Neural cell (in vitro differentiated cells): Measurements from ENCODE around the gene ZFP3. TPM values are rescaled to one million over a fixed set of nuclear protein-coding genes. Genes with fewer than 3 reads are reported as not detected.

Experiments
- H2AFZ ChIP-seq: fragments of 200-600, 300-800 bp; sonication (generic), shearing (Covaris generic); 2 replicates; pipeline ENCODE4 v1.6.0; 2014; ENCODE audit warnings: low read depth, mild to moderate bottlenecking, antibody characterized with exemption, low read length, moderate library complexity
- H3F3A ChIP-seq: fragments of 200-600 bp; shearing (Covaris generic); 2 replicates; pipeline ENCODE4 v1.6.1; 2016; ENCODE audit warnings: mild to moderate bottlenecking, moderate library complexity, mixed read lengths, antibody characterized with exemption, low read length; ENCODE audit not compliant: insufficient read depth, poor library complexity, severe bottlenecking
- H3K27ac ChIP-seq: fragments of 200-600, 300-800 bp; sonication (generic), shearing (Covaris generic); 2 replicates; pipeline ENCODE4 v1.5.1; 2014; ENCODE audit warnings: mild to moderate bottlenecking, low read length, moderate library complexity
- H3K27me3 ChIP-seq: fragments of 300-800, 200-600 bp; sonication (generic), shearing (Covaris generic); 2 replicates; pipeline ENCODE4 v1.6.0; 2014; ENCODE audit warnings: mild to moderate bottlenecking, low read depth, low read length, moderate library complexity; ENCODE audit not compliant: insufficient read depth
- H3K36me3 ChIP-seq: fragments of 300-800, 200-600 bp; sonication (generic), shearing (Covaris generic); 2 replicates; pipeline ENCODE4 v1.5.1; 2014; ENCODE audit warnings: mild to moderate bottlenecking, antibody characterized with exemption, low read length, moderate library complexity; ENCODE audit not compliant: insufficient read depth
- H3K4me2 ChIP-seq: fragments of 300-800, 200-600 bp; sonication (generic), shearing (Covaris generic); 2 replicates; pipeline ENCODE4 v1.6.0; 2014; ENCODE audit warnings: mild to moderate bottlenecking, low read length
- H3K4me3 ChIP-seq: fragments of 300-800, 200-600 bp; sonication (generic), shearing (Covaris generic); 2 replicates; pipeline ENCODE4 v1.5.1; 2014; ENCODE audit warnings: mild to moderate bottlenecking, low read length, moderate library complexity
- H3K79me2 ChIP-seq: fragments of 200-600 bp; shearing (Covaris generic); replicated peaks from 2 replicates; pipeline ENCODE4 v1.6.0; 2014; ENCODE audit warnings: mild to moderate bottlenecking, low read length, moderate library complexity; ENCODE audit not compliant: insufficient read depth
- H3K9ac ChIP-seq: fragments of 300-800, 200-600 bp; sonication (generic), shearing (Covaris generic); 2 replicates; pipeline ENCODE4 v1.6.1; 2016; ENCODE audit warnings: mild to moderate bottlenecking, low read length, mixed read lengths
- H3K9me2 ChIP-seq: fragments of 200-600 bp; shearing (Covaris generic); 2 replicates; pipeline ENCODE4 v1.6.1; 2016; ENCODE audit warnings: mild to moderate bottlenecking, low read length, mixed read lengths; ENCODE audit not compliant: insufficient read depth
- H3K9me3 ChIP-seq: fragments of 200-600, 300-800 bp; sonication (generic), shearing (Covaris generic); 2 replicates; pipeline ENCODE4 v1.6.1; 2016; ENCODE audit warnings: mild to moderate bottlenecking, mixed run types, low read length, moderate library complexity, mixed read lengths
- H4K20me1 ChIP-seq: fragments of 200-600 bp; shearing (Covaris generic); 2 replicates; pipeline ENCODE4 v1.6.1; 2016; ENCODE audit warnings: mild to moderate bottlenecking, mixed run types; ENCODE audit not compliant: insufficient read depth
- EP300 ChIP-seq: fragments of 450-650 bp; conservative IDR thresholded peaks from 2 replicates; pipeline ENCODE4 v1.6.1; 2014; ENCODE audit warnings: antibody characterized with exemption, mild to moderate bottlenecking, moderate library complexity; ENCODE audit not compliant: poor library complexity, severe bottlenecking
- EZH2 ChIP-seq: fragments of 200-600, 300-800 bp; shearing (Covaris generic), sonication (generic); IDR thresholded peaks from 2 replicates; pipeline ENCODE4 v1.6.1; 2014; ENCODE audit warnings: antibody characterized with exemption, low read length, borderline replicate concordance, mild to moderate bottlenecking; ENCODE audit not compliant: insufficient read depth, poor library complexity, severe bottlenecking
- MXI1 ChIP-seq: fragments of 450-650 bp; conservative IDR thresholded peaks from 2 replicates; pipeline ENCODE4 v1.6.1; 2014; ENCODE audit warnings: antibody characterized with exemption, mild to moderate bottlenecking; ENCODE audit not compliant: poor library complexity, severe bottlenecking
- POLR2AphosphoS5 ChIP-seq: IDR thresholded peaks from 2 replicates; pipeline ENCODE4 v1.6.1; 2012
- RAD21 ChIP-seq: fragments of 450-650 bp; conservative IDR thresholded peaks from 2 replicates; pipeline ENCODE4 v1.6.1; 2014; ENCODE audit warnings: antibody characterized with exemption, mild to moderate bottlenecking, moderate library complexity
- SMC3 ChIP-seq: fragments of 450-650 bp; conservative IDR thresholded peaks from 2 replicates; pipeline ENCODE4 v1.6.1; 2014; ENCODE audit warnings: antibody characterized with exemption, mild to moderate bottlenecking, moderate library complexity; ENCODE audit not compliant: poor library complexity
- TAF1 ChIP-seq: IDR thresholded peaks from 2 replicates; pipeline ENCODE4 v1.6.1; 2012; ENCODE audit warnings: low read depth
- polyA plus RNA-seq: library from polyadenylated mRNA; depleted of rRNA; stranded (reverse); fragments of >200 nt; gene quantifications from 2 replicates; pipeline ENCODE4 v1.2.3, GENCODE V29; 2014
- TF ChIP-seq, protein P1 (sequence below): fragments of 450-650 bp; IDR thresholded peaks from 2 replicates; pipeline ENCODE4 v1.5.1; 2014; ENCODE audit warnings: antibody characterized with exemption, mild to moderate bottlenecking, moderate library complexity; ENCODE audit not compliant: poor library complexity, severe bottlenecking
- TF ChIP-seq, protein P2 (sequence below): IDR thresholded peaks from 2 replicates; pipeline ENCODE4 v1.6.1; 2012; ENCODE audit warnings: borderline replicate concordance

ZFP3 gene
- polyA plus RNA-seq, 1 donor from 2014 or later, result 0.05 TPM

DNA sequence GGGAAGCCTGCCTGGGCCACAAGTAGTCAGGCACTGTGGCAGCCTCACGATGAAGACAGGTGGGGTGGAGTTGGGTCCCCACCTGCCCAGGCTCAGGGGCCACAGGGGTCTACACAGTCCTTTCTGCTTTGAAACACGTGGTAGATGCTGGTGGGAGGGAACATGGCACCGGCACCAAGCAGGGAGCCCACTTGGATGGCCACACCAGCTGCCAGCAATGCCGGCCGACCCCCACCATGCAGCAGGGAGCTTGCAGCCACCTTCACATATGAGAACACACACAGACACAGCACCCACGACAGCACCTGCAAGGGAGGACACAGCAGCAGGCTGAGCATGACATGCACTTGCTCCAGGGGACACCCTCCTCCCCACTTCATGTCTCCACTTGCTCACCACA, 45.4 kb upstream of the ZFP3 start:
- Histone ChIP-seq H3K36me3 (no peaks in the 10 kb centered on the region), H3K9me3 (no peaks in the 10 kb centered on the region), H3K9ac (no peak overlapping the region), H4K20me1 (no peaks in the 10 kb centered on the region), H3K27ac (no peak overlapping the region), H2AFZ (no peak overlapping the region), H3K9me2 (no peaks in the 10 kb centered on the region), H3K4me2 (no peak overlapping the region), H3K79me2 (no peaks in the 10 kb centered on the region), H3F3A (no peaks in the 10 kb centered on the region), H3K27me3 (no peaks in the 10 kb centered on the region), H3K4me3 (no peak overlapping the region)
- TF ChIP-seq RAD21 (no peak), EP300 (no peak), MXI1 (no peak), POLR2AphosphoS5 (no peak), TAF1 (no peak), SMC3 (no peak), EZH2 (no peak)
- TF ChIP-seq, protein P1, sequence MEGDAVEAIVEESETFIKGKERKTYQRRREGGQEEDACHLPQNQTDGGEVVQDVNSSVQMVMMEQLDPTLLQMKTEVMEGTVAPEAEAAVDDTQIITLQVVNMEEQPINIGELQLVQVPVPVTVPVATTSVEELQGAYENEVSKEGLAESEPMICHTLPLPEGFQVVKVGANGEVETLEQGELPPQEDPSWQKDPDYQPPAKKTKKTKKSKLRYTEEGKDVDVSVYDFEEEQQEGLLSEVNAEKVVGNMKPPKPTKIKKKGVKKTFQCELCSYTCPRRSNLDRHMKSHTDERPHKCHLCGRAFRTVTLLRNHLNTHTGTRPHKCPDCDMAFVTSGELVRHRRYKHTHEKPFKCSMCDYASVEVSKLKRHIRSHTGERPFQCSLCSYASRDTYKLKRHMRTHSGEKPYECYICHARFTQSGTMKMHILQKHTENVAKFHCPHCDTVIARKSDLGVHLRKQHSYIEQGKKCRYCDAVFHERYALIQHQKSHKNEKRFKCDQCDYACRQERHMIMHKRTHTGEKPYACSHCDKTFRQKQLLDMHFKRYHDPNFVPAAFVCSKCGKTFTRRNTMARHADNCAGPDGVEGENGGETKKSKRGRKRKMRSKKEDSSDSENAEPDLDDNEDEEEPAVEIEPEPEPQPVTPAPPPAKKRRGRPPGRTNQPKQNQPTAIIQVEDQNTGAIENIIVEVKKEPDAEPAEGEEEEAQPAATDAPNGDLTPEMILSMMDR, result no peak
- TF ChIP-seq, protein P2, sequence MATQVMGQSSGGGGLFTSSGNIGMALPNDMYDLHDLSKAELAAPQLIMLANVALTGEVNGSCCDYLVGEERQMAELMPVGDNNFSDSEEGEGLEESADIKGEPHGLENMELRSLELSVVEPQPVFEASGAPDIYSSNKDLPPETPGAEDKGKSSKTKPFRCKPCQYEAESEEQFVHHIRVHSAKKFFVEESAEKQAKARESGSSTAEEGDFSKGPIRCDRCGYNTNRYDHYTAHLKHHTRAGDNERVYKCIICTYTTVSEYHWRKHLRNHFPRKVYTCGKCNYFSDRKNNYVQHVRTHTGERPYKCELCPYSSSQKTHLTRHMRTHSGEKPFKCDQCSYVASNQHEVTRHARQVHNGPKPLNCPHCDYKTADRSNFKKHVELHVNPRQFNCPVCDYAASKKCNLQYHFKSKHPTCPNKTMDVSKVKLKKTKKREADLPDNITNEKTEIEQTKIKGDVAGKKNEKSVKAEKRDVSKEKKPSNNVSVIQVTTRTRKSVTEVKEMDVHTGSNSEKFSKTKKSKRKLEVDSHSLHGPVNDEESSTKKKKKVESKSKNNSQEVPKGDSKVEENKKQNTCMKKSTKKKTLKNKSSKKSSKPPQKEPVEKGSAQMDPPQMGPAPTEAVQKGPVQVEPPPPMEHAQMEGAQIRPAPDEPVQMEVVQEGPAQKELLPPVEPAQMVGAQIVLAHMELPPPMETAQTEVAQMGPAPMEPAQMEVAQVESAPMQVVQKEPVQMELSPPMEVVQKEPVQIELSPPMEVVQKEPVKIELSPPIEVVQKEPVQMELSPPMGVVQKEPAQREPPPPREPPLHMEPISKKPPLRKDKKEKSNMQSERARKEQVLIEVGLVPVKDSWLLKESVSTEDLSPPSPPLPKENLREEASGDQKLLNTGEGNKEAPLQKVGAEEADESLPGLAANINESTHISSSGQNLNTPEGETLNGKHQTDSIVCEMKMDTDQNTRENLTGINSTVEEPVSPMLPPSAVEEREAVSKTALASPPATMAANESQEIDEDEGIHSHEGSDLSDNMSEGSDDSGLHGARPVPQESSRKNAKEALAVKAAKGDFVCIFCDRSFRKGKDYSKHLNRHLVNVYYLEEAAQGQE, result no peak

- Histone ChIP-seq H3K27me3 (no peaks in the 10 kb centered on the region), H4K20me1 (no peaks in the 10 kb centered on the region), H3K79me2 (no peaks in the 10 kb centered on the region), H3K9ac (no peak overlapping the region), H3K9me2 (no peaks in the 10 kb centered on the region), H3K36me3 (no peaks in the 10 kb centered on the region), H2AFZ (no peak overlapping the region), H3K9me3 (no peaks in the 10 kb centered on the region), H3F3A (no peaks in the 10 kb centered on the region), H3K27ac (no peak overlapping the region), H3K4me2 (no peak overlapping the region), H3K4me3 (no peak overlapping the region)
- TF ChIP-seq, protein P1, result no peak
- no peak for TF ChIP-seq POLR2AphosphoS5
- TF ChIP-seq SMC3, result no peak
- no peak for TF ChIP-seq EZH2
Observed at GRCh38 chr17:5033352-5034015, 44.8 kb upstream of the ZFP3 start.
